HG02610 (cell line): Measurements from ENCODE around the gene TTLL12.

Source experiments
- ATAC-seq: cut with Tn5 transposase; IDR thresholded peaks from one replicate; pipeline ENCODE4 v1.9.1; 2021; ENCODE audit warnings: mild to moderate bottlenecking, moderate library complexity; ENCODE audit not compliant: unreplicated experiment

The TTLL12 gene

DNA sequence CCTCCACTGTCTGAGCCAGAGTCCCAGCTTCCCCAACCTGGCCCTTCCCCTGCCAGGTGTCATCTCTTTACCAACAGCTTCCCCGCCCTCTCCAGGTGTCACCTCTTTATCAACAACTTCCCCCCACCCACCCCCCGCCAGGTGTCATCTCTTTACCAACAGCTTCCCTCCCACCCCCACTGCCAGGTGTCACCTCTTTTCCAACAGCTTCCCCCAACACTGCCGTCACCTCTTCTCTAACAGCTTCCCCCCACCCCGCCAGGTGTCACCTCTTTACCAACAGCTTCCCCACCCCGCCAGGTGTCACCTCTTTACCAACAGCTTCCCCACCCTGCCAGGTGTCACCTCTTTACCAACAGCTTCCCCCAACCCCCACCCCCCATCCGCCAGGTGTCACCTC lies 29.8 kb upstream of the TTLL12 start:
- ATAC-seq: no peak

DNA sequence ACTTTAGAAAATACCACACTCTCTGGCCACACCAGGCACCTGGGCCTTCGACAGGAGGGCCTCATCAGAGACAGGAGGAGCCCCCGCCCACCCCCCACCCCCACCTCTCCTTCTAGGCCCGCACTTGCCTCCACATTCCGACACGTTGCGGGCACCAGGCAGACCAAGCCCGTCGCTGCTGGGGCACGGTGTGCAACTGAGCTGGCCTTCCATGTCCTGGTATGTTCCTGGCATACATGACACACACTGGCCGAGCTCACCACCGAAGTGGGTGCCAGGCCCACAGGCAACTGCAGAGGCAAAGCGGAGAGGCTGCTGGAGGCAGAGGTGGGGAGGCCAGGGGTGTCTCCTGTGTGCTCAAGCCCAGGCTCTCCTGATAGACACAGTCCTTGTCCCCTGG lies 27.0 kb upstream of the TTLL12 start:
- no peak for ATAC-seq

DNA sequence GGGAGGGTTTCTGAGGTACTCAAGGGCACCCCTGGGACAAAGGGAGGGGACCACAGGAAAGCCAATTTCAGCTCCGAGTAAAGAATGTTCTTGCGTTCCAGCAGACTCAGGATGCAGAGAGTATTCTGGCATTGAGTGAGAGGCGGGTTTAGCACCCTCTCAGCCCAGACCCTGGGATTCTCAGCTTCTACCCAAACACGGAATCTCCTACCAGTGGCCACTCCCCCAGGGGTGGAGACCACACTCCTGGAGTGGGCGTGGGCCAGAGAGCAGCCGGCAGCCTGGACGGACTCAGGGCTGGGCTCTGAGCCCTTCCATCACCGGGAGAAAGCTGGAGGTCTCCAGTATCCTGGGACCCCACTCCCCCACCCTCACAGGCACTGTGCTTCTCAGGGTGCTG lies 26.1 kb upstream of the TTLL12 start:
- no peak for ATAC-seq

DNA sequence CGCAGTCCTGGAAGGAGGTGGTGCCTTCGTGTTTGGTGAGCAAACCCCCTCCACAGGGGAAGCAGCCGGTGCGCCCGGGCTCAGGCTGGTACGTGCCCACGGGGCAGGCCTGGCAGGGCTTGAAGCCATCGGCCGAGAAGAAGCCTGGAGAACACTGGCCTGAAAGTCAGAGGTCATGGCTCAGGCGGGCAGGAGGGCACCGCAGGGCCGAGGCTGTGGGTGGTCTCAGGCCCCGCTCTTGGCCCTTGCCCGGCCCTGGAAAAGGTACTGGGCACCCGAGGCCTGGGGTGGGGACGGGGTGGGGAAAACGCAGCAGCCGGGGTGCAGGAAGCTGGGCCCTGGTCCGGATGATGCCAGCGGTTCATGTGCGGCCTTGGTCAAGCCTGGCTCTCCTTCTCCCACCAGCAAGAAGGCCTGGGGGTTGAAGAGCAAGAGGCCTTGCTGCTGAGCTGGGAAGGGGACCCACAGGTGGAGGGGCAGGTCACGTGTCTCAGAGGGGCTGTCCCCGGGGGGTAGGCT lies 25.6 kb upstream of the TTLL12 start:
- no peak for ATAC-seq

DNA sequence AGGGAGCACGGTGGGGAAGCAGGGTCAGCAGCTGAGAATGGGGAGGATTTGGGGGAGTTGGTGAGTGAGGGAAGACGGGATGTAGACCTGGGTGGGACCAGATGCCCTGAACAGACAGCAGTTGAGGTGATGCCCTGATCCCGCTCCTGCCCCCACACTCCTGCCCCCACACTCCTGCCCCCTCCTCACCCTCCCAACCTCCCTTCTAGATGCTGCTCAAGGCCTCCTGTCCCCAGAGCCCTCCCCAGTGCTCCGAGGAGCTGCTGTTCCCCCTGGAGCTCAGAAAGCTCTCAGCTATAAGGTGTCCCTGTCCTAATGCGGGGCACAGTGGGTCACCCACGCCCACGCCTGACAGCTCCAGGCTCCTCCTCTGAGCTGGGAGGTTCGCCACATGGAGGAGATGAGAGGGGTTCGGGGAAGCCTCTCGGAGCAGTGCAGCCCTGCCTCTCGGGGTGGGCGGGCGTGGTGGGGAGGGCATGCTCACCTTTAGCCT lies 25.1 kb upstream of the TTLL12 start:
- ATAC-seq: no peak

- ATAC-seq: no peak
Measured at GRCh38 chr22:43210631-43211515, 23.9 kb upstream of the TTLL12 start.

GRCh38 chr22:43209971-43210370 lies 23.0 kb upstream of the TTLL12 start:
- ATAC-seq: no peak

GRCh38 chr22:43209523-43209890 lies 22.6 kb upstream of the TTLL12 start:
- no peak for ATAC-seq

GRCh38 chr22:43208703-43209522 lies 22.0 kb upstream of the TTLL12 start:
- ATAC-seq: no peak

DNA sequence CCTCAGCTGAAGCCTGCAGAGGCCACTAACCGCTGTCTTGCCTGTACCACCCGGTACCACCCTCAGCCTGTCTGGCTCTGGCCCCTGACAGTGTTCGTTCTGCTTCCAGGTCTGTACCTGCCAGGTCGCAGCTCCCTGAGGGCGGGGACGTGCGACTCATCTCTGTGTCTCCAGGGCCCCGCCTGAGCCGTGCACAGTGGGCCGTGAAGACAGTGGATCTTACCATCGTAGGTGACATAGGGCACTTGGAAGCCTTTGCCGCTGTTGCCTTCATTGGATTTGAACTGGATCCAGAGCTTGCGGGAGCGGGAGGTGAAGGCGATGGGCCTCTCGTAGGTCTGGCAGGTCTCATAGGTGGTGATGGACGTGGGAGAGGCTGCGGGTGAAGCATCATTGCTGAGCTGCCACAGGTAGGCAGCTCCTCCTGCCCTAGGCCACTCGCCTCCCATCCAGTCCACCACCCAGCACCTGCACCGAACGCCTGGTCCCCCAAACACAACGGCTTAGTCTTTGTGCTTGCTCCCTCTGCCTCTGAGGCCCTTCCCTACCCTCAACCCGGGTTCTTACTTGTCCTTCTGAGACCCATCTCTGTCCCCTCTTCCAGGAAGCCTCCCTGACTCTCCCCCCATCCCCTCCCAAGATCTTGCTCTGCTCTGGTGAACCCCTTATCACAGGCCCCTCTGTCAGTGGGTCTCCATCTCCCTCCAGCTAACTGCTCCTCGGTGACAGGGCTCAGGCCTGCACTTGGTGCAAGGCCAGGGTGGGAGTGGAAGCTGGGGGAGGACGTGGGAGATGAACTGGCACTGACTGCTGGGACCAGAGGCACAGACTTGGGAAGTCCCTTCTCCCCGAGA lies 21.1 kb upstream of the TTLL12 start:
- ATAC-seq: no peak

DNA sequence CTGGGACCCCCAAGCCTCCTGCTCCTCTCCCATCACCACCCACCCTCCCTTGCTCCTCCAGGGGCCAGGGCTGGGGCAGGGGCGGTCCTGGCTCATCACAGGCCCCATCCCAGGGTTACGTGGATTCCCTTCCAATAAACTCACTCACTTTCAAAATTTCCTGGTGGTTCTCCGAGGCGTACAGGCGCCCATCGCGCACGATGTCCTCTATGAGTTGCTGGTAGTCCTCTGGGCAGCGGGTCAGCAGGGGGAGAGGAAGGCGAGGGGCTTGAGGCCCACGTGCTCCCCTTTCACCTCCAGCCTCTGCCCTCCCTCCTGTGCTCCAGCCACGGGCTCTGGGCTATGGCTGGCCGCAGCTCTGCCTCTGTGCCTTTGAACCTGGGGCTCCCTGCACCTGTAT lies 20.5 kb upstream of the TTLL12 start:
- ATAC-seq: no peak

- ATAC-seq: no peak
Measured at GRCh38 chr22:43206509-43207161, 19.7 kb upstream of the TTLL12 start.

DNA sequence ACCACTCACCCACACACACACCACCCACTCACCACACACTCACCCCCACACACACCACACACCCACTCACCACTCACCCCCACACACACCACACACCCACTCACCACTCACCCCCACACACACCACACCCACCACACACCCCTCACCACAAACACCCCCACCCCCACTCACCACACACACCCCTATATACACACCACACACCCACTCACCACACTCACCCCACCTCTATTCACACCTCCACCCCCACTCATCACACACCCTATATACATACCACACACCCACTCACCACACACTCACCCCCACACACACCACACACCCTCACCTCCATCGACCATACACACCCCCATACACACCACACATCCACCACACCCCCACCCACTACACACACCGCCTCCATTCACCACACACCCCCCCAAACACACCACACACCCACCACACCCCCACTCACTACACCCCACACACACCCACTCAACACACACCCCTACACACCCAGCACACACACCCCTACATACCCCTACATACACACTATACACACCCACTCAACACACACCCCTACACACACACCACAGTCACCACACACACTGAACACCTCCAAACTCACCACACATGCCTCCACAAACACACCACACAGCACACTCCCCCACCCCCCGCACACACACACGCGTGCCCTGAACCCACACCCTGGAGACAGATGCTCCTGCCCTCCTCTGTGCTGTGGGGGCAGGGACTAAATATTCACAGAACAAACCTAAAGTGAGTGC lies 19.0 kb upstream of the TTLL12 start:
- no peak for ATAC-seq

DNA sequence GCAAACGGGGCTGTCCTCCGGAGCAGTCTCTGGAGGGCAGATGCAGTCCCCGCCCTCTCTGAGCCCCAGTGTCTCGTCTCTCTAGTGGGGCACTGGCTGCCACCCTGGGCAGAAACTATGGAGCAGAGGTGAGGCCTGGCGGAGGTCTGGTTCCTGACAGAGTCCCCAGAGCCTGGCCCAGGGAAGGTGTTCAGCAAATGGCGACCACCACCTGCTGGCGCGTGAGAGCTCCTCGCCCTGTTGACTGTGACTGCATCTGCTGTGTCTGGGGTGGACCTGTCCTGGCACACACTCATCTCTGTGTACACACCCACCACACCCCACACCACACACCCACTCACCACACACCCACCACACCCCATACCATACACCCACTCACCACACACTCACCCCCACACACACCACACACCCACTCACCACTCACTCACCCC lies 18.3 kb upstream of the TTLL12 start:
- ATAC-seq: no peak

- no peak for ATAC-seq
Measured at GRCh38 chr22:43203471-43203981, 16.6 kb upstream of the TTLL12 start.

- ATAC-seq: no peak
Measured at GRCh38 chr22:43202756-43203410, 15.9 kb upstream of the TTLL12 start.

DNA sequence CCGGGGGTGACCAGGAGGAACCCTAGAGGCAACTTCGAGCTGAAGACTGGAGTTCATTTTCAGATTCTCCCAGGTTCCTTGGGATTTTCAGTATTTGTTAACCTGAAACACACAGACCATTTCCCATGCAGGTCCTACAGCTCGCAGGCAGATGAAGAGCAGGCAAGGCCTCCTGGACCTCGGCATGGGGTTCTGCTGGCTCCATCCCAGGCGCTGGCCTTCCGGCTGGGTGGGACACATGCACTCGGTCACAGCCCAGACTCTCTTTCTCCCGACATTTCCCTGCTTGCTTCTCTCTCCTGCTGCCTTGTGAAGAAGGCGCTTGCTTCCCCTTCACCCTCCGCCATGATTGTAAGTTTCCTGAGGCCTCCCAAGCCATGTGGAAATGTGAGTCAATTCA lies 15.4 kb upstream of the TTLL12 start:
- no peak for ATAC-seq

DNA sequence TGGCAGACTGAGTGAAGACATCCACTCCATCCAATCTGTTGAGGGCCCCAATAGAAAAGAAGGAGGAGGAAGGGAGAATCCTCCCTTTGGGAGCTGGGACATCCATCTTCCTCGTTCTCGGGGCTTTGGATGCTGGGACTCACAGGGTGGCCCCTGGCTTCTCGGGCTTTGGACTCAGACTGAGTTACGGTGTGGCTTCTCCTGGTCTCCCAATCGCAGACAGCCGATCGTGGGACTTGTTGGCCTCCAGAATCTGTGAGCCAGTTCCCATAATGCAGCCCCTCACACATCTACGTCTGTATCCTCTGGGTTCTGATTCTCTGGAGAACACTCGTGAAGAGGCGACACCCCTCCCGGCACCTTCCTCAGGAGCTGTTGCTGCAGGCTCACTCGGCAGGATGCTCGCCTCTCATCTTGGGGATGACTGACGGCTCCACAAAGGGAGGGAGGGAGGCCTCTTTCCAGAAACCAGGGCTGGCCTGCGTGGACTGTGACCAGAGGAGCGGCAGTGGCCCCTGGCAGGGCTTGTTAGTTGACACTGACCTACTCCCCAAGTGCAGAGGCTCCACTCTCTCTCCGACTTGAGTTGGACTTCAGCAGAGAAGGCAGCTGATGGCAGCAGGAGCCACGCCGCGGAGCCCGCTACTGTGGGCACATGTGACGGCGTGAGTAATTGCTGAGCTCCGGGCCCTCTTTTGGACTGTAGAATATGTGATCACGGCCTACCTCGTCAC lies 14.7 kb upstream of the TTLL12 start:
- ATAC-seq: no peak
